Type B pancreatic cell (in vitro differentiated cells): ENCODE results near the gene PARD3. TPM values are rescaled to one million over a fixed set of nuclear protein-coding genes. Genes with fewer than 3 reads are reported as not detected.

ENCODE experiments used
- DNase-seq: peaks from one replicate; pipeline ENCODE4 v3.0.0; 2021; ENCODE audit warnings: mixed read lengths; ENCODE audit not compliant: unreplicated experiment; ENCODE audit errors: extremely low spot score
- H3K27ac Mint-ChIP-seq: 2 replicates; pipeline ENCODE4 v1.8.0; 2021; ENCODE audit warnings: mild to moderate bottlenecking, mixed read lengths
- H3K27me3 Mint-ChIP-seq: 2 replicates; pipeline ENCODE4 v1.8.0; 2021; ENCODE audit warnings: mixed read lengths
- H3K36me3 Mint-ChIP-seq: 2 replicates; pipeline ENCODE4 v1.8.0; 2021; ENCODE audit warnings: mixed read lengths
- H3K4me1 Mint-ChIP-seq: one replicate; pipeline ENCODE4 v1.8.0; 2021; ENCODE audit warnings: mixed read lengths; ENCODE audit not compliant: unreplicated experiment
- H3K4me3 Mint-ChIP-seq: 2 replicates; pipeline ENCODE4 v1.8.0; 2021; ENCODE audit warnings: mild to moderate bottlenecking, mixed read lengths
- H3K9me3 Mint-ChIP-seq: 2 replicates; pipeline ENCODE4 v1.8.0; 2021; ENCODE audit warnings: mixed read lengths
- CTCF ChIP-seq: fragments of 200-600 bp; sonication (generic); conservative IDR thresholded peaks from 2 replicates; pipeline ENCODE4 v1.5.0; 2021; ENCODE audit warnings: antibody characterized with exemption, mild to moderate bottlenecking
- total RNA-seq: library from RNA; stranded (reverse); gene quantifications from 2 replicates; pipeline ENCODE4 v1.2.1, GENCODE V29; 2021; ENCODE audit warnings: low replicate concordance

The PARD3 gene
- total RNA-seq, 1 donor from 2014 or later, result 52.3 TPM

- no peak for DNase-seq
- Mint-ChIP-seq H3K4me3 (no peak overlapping the region), H3K36me3 (peaks cover 12% of the 10 kb centered on the region), H3K9me3 (peaks cover 8% of the 10 kb centered on the region), H3K27ac (no peak overlapping the region), H3K4me1 (peaks cover 46% of the 10 kb centered on the region), H3K27me3 (no peaks in the 10 kb centered on the region)
- no peak for TF ChIP-seq CTCF
Measured at GRCh38 chr10:34764472-34764946, 50.6 kb downstream of the PARD3 start.

GRCh38 chr10:34762603-34763299, 52.3 kb downstream of the PARD3 start:
- no peaks in the 10 kb centered on the region for H3K27me3 Mint-ChIP-seq
- H3K4me1 Mint-ChIP-seq, result peaks cover 47% of the 10 kb centered on the region
- no peak overlapping the region for H3K4me3 Mint-ChIP-seq

GRCh38 chr10:34762156-34762555, 52.9 kb downstream of the PARD3 start:
- H3K36me3 Mint-ChIP-seq, result peaks cover 11% of the 10 kb centered on the region
- H3K4me1 Mint-ChIP-seq, result peaks cover 47% of the 10 kb centered on the region
- DNase-seq, result no peak
- TF ChIP-seq CTCF, result no peak
- peaks cover 7% of the 10 kb centered on the region for H3K9me3 Mint-ChIP-seq
- no peak overlapping the region for H3K27ac Mint-ChIP-seq
- H3K27me3 Mint-ChIP-seq, result no peaks in the 10 kb centered on the region
- H3K4me3 Mint-ChIP-seq, result no peak overlapping the region

More at GRCh38 chr10:34762603-34763299, 52.3 kb downstream of the PARD3 start:
- no peak for DNase-seq
- no peak overlapping the region for H3K27ac Mint-ChIP-seq
- TF ChIP-seq CTCF, result peak; percentile 28
- peaks cover 8% of the 10 kb centered on the region for H3K9me3 Mint-ChIP-seq
- H3K36me3 Mint-ChIP-seq, result peaks cover 12% of the 10 kb centered on the region

- TF ChIP-seq CTCF, result no peak
- Mint-ChIP-seq H3K27ac (no peak overlapping the region), H3K9me3 (peaks cover 4% of the 10 kb centered on the region), H3K4me1 (peaks cover 40% of the 10 kb centered on the region), H3K4me3 (no peak overlapping the region), H3K27me3 (no peaks in the 10 kb centered on the region), H3K36me3 (peaks cover 9% of the 10 kb centered on the region)
- no peak for DNase-seq
Measured at GRCh38 chr10:34761453-34761852, 53.6 kb downstream of the PARD3 start.

- no peak for DNase-seq
- no peak overlapping the region for H3K4me3 Mint-ChIP-seq
- H3K4me1 Mint-ChIP-seq, result peaks cover 39% of the 10 kb centered on the region
- H3K27ac Mint-ChIP-seq, result peak overlapping the region; percentile 62
- H3K9me3 Mint-ChIP-seq, result peaks cover 4% of the 10 kb centered on the region
- TF ChIP-seq CTCF, result no peak
- peaks cover 9% of the 10 kb centered on the region for H3K36me3 Mint-ChIP-seq
- no peaks in the 10 kb centered on the region for H3K27me3 Mint-ChIP-seq
Measured at GRCh38 chr10:34760606-34761005, 54.5 kb downstream of the PARD3 start.
